ENCODE results near the gene BCAS1. TPM values are rescaled to one million over a fixed set of nuclear protein-coding genes. Genes with fewer than 3 reads are reported as not detected.

The BCAS1 gene
- total RNA-seq, 1 donor from 2014 or later: 0.04 TPM

GRCh38 chr20:53940360-53940702, 130.1 kb downstream of the BCAS1 start:
- no peaks in the 10 kb centered on the region for H3K27me3 ChIP-seq (ENCODE audit: control insufficient read depth, insufficient read depth, low read length)
- H3K4me3 ChIP-seq (ENCODE audit: low read depth, low read length): no peak overlapping the region
- no peak for DNase-seq (ENCODE audit: low read depth)
- H3K36me3 ChIP-seq (ENCODE audit: control insufficient read depth, insufficient read depth, low read length): no peaks in the 10 kb centered on the region
- TF ChIP-seq CTCF (IDR thresholded peaks at IDR 0.05; ENCODE audit: insufficient read depth, low read length, poor library complexity, severe bottlenecking): no peak

GRCh38 chr20:53939572-53940359, 130.6 kb downstream of the BCAS1 start:
- TF ChIP-seq CTCF (IDR thresholded peaks at IDR 0.05; ENCODE audit: insufficient read depth, low read length, poor library complexity, severe bottlenecking): peak; percentile 72
- H3K27me3 ChIP-seq (ENCODE audit: control insufficient read depth, insufficient read depth, low read length): no peaks in the 10 kb centered on the region
- H3K4me3 ChIP-seq (ENCODE audit: low read depth, low read length): no peak overlapping the region
- H3K36me3 ChIP-seq (ENCODE audit: control insufficient read depth, insufficient read depth, low read length): no peaks in the 10 kb centered on the region
- peak; percentile 71 for DNase-seq (ENCODE audit: low read depth)

GRCh38 chr20:53939190-53939571, 131.2 kb downstream of the BCAS1 start:
- no peak overlapping the region for H3K4me3 ChIP-seq (ENCODE audit: low read depth, low read length)
- no peak for TF ChIP-seq CTCF (IDR thresholded peaks at IDR 0.05; ENCODE audit: insufficient read depth, low read length, poor library complexity, severe bottlenecking)
- no peaks in the 10 kb centered on the region for H3K36me3 ChIP-seq (ENCODE audit: control insufficient read depth, insufficient read depth, low read length)
- no peaks in the 10 kb centered on the region for H3K27me3 ChIP-seq (ENCODE audit: control insufficient read depth, insufficient read depth, low read length)
- DNase-seq (ENCODE audit: low read depth): no peak

GRCh38 chr20:53938739-53939138, 131.7 kb downstream of the BCAS1 start:
- TF ChIP-seq CTCF (IDR thresholded peaks at IDR 0.05; ENCODE audit: insufficient read depth, low read length, poor library complexity, severe bottlenecking): no peak
- DNase-seq (ENCODE audit: low read depth): no peak
- H3K27me3 ChIP-seq (ENCODE audit: control insufficient read depth, insufficient read depth, low read length): no peaks in the 10 kb centered on the region
- no peak overlapping the region for H3K4me3 ChIP-seq (ENCODE audit: low read depth, low read length)
- H3K36me3 ChIP-seq (ENCODE audit: control insufficient read depth, insufficient read depth, low read length): no peaks in the 10 kb centered on the region

GRCh38 chr20:53937929-53938367, 132.4 kb downstream of the BCAS1 start:
- TF ChIP-seq CTCF (IDR thresholded peaks at IDR 0.05; ENCODE audit: insufficient read depth, low read length, poor library complexity, severe bottlenecking): no peak
- DNase-seq (ENCODE audit: low read depth): no peak
- H3K4me3 ChIP-seq (ENCODE audit: low read depth, low read length): no peak overlapping the region

GRCh38 chr20:53937339-53937741, 133.1 kb downstream of the BCAS1 start:
- Histone ChIP-seq H3K4me3 (ENCODE audit: low read depth, low read length) (no peak overlapping the region), H3K27me3 (ENCODE audit: control insufficient read depth, insufficient read depth, low read length) (no peaks in the 10 kb centered on the region), H3K36me3 (ENCODE audit: control insufficient read depth, insufficient read depth, low read length) (no peaks in the 10 kb centered on the region)
- no peak for DNase-seq (ENCODE audit: low read depth)
- no peak for TF ChIP-seq CTCF (IDR thresholded peaks at IDR 0.05; ENCODE audit: insufficient read depth, low read length, poor library complexity, severe bottlenecking)

More at GRCh38 chr20:53937929-53938367, 132.4 kb downstream of the BCAS1 start:
- H3K27me3 ChIP-seq (ENCODE audit: control insufficient read depth, insufficient read depth, low read length): no peaks in the 10 kb centered on the region
- no peaks in the 10 kb centered on the region for H3K36me3 ChIP-seq (ENCODE audit: control insufficient read depth, insufficient read depth, low read length)

Measured in kidney epithelial cell (primary cell).